ENCODE data around the gene TCAF1.

- TF ChIP-seq, protein P1, sequence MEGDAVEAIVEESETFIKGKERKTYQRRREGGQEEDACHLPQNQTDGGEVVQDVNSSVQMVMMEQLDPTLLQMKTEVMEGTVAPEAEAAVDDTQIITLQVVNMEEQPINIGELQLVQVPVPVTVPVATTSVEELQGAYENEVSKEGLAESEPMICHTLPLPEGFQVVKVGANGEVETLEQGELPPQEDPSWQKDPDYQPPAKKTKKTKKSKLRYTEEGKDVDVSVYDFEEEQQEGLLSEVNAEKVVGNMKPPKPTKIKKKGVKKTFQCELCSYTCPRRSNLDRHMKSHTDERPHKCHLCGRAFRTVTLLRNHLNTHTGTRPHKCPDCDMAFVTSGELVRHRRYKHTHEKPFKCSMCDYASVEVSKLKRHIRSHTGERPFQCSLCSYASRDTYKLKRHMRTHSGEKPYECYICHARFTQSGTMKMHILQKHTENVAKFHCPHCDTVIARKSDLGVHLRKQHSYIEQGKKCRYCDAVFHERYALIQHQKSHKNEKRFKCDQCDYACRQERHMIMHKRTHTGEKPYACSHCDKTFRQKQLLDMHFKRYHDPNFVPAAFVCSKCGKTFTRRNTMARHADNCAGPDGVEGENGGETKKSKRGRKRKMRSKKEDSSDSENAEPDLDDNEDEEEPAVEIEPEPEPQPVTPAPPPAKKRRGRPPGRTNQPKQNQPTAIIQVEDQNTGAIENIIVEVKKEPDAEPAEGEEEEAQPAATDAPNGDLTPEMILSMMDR (conservative IDR thresholded peaks at IDR 0.05 in 1 of 2, IDR thresholded peaks at IDR 0.05 in 1 of 2; ENCODE audit: extremely low read depth in 1 of 2, insufficient read depth in 1 of 2, low read depth in 1 of 2, low read length in 2 of 2) = no peak
- TF ChIP-seq EZH2 (IDR thresholded peaks at IDR 0.05; ENCODE audit: borderline replicate concordance, low read length) = no peak
Measured at GRCh38 chr7:143934526-143935325, 32.8 kb upstream of the TCAF1 start, which contains the start of gene OR2F2.

Data from mammary epithelial cell (primary cell).